Ramos (cell line): ENCODE data around the gene EDC3.

Source experiments
- in situ Hi-C: fragments of 300-500 bp; cut with MboI; formaldehyde crosslinking; loops from one replicate; pipeline ENCODE4 v1.14.3; 2022; ENCODE audit warnings: low sequenced_read_pairs; ENCODE audit not compliant: unreplicated experiment

Gene EDC3

DNA sequence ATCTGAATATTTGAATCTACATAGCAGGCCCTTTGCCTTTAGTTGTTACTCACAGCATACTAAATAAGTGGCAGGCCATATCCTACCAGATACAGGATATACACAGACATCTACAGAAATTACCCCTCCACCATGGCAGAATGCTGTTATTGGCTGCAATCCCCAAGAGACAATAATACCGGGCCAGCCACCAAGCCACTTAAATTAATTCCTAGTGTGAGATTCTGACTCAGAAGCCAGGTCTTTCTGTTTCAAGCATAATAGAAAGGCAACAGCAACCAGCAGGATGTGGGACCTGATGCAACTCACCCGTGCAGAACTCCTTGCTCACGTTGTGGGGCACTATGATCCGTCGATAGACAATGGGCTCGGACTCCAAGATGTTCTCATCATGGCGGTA lies 40.4 kb downstream of the EDC3 start:
- in situ Hi-C loops: no loop called here

DNA sequence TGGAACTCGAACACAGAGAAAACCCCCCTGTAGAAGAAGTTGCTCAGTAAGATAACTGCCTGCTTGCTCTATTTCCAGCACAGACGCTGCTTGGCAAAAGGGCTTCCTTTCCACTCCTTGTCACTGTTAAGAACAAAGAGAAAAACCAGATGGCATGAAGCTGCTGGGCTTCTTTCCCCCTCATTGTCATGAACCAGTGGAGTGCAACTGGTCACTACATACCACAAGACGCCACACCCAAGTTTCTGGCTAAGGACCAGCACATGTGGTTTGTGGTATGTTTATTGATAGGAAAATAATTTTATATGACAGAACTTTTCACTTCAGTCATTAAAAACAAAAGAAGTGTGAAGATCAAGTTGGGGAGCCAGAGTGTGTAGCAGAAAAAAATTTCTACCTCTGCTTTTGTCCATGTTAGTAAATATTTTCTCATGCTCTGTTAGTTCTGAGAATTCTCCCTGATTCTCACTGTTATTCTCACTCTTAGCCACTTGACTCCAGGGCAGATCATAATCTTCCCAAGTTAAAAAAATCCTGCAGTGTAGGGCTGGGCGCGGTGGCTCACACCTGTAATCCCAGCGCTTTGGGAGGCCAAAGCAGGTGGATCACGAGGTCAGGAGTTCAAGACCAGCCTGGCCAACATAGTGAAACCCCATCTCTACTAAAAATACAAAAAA lies 42.3 kb downstream of the EDC3 start:
- in situ Hi-C loops: no loop called here

DNA sequence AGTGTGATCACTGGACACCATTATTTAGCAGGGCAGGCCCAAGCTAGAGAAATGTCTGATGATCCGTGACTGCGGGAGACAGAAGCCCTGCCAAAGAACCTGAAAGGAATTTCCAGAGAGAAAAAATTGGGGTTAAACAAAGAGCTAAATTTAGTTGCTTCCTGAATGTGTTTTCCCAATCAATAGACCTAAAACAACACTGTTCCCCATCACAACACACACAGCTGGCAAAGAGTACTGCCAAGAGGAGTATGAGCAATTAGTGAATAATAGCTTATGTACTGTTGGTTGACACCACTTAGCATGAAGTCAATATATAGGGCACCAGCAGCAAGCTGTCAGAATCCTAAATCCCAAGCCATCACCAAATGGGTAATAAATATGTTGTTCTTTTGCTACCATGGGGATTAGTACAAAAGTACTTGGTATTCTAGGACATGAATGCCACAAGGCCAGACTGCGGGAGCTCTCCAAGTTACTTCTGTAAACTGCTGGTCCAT lies 44.5 kb downstream of the EDC3 start:
- in situ Hi-C loops: no loop called here

DNA sequence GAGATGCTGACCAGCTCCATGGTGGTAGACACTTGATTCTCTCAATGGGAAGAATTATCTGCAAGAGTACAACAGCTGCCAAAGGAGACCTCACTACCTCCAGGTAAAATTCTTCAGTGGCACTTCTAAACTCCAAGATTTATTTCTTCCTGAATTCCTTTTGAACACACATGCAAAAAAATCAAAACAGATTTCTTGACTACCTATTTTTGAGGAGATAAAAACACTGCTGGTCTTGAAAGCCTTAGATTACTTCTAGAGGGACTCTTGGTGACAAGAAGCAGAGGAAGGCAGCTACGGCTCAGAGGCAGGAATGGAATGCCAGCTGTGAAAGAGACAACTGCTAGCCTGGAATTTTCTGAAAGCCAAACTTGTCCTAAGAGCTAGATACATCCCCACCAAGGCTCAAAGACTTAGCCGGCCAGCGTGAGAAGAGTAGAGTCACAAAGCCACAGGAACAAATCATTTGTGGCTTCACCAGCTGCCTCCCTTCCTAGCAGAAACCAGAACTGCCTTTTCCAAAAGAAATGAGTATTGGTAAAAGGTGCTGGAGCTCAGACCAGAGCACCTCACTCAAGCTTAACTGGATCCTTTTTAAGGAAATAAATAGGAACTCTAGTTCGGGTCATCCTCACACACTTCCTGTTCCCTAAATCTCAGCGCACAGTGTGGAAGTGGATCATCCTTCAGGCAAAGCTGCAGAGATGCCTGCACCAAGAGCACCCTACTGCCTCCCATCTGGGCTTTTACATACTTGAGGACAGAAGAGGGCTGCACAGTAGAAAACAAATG lies 47.6 kb downstream of the EDC3 start:
- in situ Hi-C loops: no loop called here

DNA sequence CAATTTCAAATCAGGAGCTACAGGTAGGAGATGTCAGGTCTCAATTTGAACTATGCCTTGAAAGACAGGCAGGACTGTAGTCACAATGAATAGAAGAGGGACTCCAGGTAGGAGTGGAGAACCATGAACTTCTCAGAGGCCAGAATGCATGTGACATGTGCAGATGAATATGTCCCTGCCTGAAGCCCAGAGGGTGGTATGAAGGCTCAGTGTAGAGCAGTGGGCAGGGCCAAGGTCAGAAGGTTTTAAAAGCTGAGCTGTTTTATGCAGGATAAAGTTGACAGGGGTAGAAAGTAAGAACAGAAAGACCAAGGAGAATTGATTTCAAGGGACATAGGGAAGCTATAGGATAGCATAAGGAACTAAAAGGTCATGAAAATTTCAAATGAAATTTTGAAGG lies 49.3 kb downstream of the EDC3 start:
- in situ Hi-C loops: no loop called here

GRCh38 chr15:74643665-74644204 lies 52.1 kb downstream of the EDC3 start:
- in situ Hi-C loops: no loop called here

- in situ Hi-C loops: no loop called here
Observed at GRCh38 chr15:74642734-74643664, 52.8 kb downstream of the EDC3 start.

- in situ Hi-C loops: no loop called here
Observed at GRCh38 chr15:74642348-74642733, 53.5 kb downstream of the EDC3 start.

DNA sequence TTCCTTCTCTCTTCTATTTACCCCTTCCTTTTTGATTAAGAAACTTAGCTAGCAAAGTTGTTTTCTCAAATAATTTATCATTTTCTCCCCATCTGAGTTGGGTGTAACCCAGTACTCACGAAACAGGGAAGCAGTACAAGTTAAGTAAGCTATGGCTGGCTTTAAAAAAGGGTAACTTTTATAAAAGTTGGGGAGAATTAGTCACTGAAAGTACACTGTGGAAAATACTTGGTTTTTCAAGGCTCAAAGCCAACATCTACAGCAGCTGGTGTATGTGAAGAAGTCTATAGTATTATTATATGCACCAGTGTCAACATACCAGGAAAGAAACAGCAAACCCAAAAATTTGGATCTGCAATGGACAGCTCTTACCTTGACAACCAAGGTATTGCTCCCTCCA lies 54.7 kb downstream of the EDC3 start:
- in situ Hi-C loops: no loop called here

DNA sequence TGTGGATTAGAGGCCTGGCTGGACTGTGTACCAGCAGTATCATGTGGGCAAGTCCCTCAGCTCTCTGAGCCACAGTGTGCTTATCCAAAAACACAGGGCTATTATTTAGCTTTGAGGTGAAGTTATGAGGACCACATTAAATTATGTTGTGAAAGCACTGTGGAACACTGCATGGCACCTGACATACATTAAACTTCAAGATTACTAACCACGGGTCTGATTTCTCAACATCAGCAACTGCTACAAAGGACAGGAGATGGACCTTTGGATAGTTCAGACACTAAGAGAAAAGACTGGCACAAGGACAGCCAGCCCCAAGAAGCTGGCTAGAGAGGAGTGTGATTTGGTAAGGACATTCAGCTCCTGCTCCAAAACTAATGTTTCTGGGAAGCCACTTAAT lies 58.8 kb downstream of the EDC3 start:
- in situ Hi-C loops: loop anchor here (5.0 to 10.0 kb wide), 2 partner anchors 130 to 198 kb away; no protein-coding TSS in a partner anchor

- in situ Hi-C loops: loop anchor here (5.0 to 10.0 kb wide), 2 partner anchors 132 to 200 kb away; no protein-coding TSS in a partner anchor
Observed at GRCh38 chr15:74635228-74635627, 60.6 kb downstream of the EDC3 start.

GRCh38 chr15:74633781-74634180 lies 62.0 kb downstream of the EDC3 start:
- in situ Hi-C loops: loop anchor here (10.0 kb wide), 1 partner anchor 201 kb away; no protein-coding TSS in a partner anchor

GRCh38 chr15:74632601-74633000 lies 63.2 kb downstream of the EDC3 start:
- in situ Hi-C loops: loop anchor here (10.0 kb wide), 1 partner anchor 202 kb away; no protein-coding TSS in a partner anchor

- in situ Hi-C loops: loop anchor here (10.0 kb wide), 1 partner anchor 203 kb away; no protein-coding TSS in a partner anchor
Observed at GRCh38 chr15:74631935-74632560, 63.8 kb downstream of the EDC3 start.

- in situ Hi-C loops: loop anchor here (10.0 kb wide), 1 partner anchor 203 kb away; no protein-coding TSS in a partner anchor
Observed at GRCh38 chr15:74631408-74631807, 64.4 kb downstream of the EDC3 start.

- in situ Hi-C loops: loop anchor here (10.0 kb wide), 1 partner anchor 204 kb away; no protein-coding TSS in a partner anchor
Observed at GRCh38 chr15:74631087-74631385, 64.8 kb downstream of the EDC3 start.

- in situ Hi-C loops: loop anchor here (10.0 kb wide), 1 partner anchor 204 kb away; no protein-coding TSS in a partner anchor
Observed at GRCh38 chr15:74630284-74631086, 65.3 kb downstream of the EDC3 start.

DNA sequence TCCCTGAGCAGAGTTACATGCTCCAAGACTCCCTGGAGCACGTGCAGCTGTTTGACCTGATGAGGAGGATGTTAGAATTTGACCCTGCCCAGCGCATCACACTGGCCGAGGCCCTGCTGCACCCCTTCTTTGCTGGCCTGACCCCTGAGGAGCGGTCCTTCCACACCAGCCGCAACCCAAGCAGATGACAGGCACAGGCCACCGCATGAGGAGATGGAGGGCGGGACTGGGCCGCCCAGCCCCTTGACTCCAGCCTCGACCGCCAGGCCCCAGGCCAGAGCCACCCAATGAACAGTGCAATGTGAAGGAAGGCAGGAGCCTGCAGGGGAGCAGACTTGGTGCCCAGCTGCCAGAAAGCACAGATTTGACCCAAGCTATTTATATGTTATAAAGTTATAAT lies 66.1 kb downstream of the EDC3 start:
- in situ Hi-C loops: loop anchor here (10.0 kb wide), 1 partner anchor 205 kb away; no protein-coding TSS in a partner anchor

GRCh38 chr15:74628949-74629348 lies 66.9 kb downstream of the EDC3 start:
- in situ Hi-C loops: no loop called here
